GM19025 (cell line): ENCODE data around the gene SLC6A7.

ENCODE experiments used
- ATAC-seq: cut with Tn5 transposase; IDR thresholded peaks from one replicate; pipeline ENCODE4 v1.9.1; 2021; ENCODE audit warnings: mild to moderate bottlenecking, low read depth, moderate library complexity; ENCODE audit not compliant: unreplicated experiment

Gene SLC6A7

DNA sequence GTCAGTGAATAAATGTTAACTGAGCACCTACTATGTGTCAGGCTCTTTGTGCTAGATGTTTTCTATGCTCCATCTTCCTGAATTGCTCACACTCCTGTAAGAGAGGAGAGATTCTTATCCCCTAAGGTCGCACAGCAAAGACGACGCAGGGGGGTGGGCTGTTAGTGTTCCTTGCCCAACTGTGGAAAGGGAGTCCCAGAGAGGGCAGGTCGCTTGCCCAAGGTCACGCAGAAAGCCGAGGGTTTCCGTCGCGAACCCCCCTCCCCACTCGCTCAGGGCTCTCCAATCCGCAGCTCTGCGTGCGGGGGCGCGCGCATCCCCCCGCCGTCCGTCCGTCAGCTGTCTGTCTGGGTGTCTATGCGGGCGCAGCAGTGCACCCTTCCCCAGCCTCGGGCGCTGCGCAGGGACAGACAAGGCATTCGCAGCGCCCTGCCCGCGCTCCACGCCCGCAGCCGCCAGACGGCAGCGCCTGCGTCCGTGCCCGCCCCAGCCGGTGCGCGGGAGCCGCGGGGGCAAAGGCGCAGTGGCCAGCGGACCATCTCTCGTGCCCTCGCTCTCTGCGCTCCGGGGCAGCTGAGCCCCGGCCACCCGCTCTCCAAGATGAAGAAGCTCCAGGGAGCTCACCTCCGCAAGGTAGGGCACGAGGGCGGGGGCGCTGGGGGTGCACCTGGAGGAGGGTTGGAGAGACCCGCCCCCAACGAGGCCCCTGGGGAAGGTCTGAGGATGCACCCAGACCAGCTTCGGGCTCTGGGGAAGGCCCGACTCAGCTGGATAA is at the start of gene SLC6A7:
Gene SLC6A7, plus strand, starts transcription at position 335 of the 775 bp plus-strand sequence. Its CDS starts 266 bp downstream, at position 601.
- no peak for ATAC-seq

DNA sequence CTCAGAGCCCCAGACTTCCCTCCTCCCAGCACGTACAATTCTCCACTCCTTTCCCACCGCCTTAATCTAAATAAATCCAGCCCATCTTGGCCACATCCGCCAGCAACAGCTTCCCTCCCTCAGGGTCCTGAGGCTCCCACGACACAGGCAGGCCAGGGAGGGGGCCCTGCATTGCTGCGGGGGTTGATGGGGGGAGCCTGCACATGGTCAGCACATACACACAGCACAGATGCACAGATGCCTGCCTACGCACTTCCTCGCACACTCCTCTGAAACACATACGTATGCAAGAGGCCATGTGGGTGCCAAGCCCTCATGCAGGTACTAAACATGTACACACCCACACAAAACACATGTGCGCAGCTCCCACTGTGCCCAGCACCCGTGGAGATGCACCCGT is 49.0 kb upstream of the SLC6A7 start:
- ATAC-seq, result no peak

DNA sequence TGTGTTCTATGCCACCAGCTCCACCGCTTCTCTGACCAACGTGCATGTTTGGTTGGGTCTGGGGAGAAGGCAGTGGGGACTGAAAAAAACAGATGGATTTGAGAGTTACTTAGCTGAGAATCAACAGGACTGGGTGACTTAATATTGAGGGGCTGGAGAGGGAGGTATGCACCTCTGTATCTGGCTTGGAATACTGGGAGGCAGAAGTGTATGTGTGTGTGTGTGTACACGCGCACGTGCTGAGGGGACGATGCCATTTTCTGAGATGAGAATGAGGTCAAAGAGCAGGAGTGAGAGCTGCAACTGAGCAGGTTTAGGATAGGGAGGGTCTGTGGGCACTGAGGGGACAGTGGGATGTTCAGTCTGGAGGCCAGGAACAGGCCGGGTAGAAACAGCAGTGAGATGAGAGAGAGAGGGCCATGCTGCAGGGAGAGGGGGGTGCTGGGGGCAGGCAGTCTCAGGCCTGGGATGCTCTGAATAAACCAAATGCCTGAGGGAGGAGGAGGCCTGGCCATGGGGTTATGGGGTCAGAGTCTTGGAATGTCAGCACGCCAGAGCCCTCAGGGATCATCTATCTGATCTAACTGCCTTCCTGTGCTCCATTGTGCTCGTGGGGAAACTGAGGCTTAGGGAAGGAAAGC is 48.2 kb upstream of the SLC6A7 start:
- no peak for ATAC-seq

DNA sequence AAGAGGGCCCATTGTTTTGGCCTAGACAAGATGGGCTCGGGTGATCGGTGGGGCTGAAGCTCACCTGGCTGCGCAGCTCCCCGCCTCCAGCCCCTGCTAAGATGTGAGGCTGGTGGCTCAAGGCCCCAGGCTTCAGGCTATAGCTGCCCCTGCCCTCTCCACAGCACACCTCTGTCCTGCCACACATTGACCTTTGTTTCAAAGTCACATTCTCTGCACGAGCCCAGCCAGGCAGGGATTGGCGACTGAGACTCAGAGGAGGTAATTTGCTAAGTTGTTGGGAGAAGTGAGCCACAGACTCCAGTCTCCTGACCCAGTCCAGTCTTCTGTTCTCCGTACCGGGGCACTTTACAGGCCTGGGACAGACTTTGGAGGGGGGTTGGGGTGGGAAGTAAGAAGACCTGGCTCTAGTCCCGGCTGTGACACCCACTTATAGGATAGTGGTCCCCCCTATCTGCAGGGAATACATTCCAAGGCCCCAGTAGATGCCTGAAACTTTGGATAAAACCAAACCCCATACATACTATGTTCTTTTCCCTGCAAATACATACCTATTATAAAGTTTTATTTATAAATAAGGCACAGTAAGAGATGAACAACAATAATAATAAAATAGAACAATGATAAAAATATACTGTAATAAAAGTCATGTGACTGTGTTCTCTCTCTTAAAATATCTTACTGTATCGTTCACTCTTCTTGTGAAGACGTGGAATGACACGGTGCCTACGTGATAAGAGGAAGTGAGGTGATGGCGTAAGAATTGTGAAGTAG is 47.5 kb upstream of the SLC6A7 start:
- ATAC-seq, result no peak

DNA sequence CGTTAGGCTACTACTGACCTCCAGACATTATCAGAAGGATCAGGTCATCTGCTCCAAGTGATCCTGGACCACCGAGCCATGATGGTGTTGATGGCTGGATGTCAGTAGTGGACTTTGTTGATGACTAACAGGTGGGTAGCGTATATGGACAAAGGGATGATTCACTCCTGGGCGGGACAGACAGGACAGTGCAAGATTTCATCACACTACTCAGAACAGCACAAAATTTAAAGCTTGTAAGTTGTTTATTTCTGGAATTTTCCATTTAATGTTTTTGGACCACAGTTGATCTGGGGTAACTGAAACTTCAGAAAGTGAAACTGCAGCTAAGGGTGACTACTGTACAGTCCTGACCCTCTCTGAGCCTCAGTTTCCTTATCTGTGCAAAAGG is 46.9 kb upstream of the SLC6A7 start:
- no peak for ATAC-seq

DNA sequence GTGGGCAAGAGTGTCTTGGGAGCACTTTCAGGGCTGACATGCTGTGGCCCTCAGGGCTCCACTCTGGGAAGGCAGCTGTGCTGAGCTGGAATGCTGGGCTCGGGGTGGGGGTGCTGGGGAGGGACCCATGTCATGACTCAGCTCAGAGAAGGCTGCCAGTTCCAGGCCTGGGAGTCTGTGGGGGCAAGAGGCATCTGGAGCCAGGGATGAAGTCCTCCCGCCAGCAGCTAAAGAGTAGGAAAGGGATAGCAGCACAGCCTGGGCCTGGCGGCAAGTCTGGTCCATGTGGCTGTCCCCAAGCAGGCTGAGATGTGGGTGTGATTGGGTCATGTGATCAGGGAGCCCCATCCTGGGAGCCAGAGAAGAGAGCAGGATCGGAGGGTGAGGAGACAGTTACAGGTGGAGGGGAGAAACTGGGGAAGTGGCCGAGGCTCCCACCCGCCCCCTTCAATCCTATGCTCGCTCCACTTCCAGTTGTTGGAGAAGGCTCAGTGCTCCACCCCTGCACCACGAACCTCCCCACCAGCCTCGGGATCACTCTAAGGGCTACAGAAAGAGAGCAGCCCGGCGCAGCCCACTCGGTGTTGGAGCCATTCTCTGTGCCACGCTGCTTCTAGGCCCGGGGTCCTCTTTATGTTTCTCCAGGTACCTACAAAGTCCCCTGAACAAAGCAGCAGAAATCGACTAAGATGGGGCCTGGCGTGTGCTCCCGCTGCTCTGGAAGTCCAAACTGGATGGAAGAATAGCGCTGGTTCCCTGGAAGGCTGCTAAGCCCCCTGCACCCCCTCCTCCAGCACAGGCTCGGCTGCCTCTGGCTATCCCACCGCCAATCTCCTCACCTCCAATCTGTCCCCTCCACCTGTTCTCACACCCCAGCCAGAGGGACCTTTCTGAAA is 46.3 kb upstream of the SLC6A7 start:
- ATAC-seq, result no peak

DNA sequence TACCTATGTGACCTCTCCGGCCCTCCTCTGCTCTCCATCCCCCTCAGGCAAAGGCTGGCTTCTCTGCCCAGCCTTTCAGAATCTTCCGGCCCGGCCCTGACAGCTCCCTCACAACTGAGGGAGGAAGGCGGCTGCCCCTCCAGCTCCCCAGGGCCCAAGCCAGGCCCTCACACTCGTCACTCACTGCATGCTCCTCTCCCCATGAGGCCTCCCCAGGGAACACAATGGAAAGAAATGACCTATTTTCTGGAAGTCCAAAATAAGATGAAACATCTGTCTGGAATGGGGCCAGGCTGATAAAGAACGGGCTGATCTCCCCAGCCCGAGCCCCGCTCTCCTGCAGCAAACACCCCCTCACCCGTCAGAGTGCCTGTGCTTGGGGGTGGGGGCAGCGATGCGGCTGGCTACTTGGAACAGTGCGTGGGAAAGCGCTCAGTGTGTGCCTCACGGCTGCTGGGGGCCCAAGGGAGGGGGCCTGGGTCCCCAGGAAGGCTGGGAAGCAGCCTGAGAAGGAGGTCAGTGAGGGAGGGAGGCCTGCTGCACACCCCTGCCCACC is 45.5 kb upstream of the SLC6A7 start:
- no peak for ATAC-seq

DNA sequence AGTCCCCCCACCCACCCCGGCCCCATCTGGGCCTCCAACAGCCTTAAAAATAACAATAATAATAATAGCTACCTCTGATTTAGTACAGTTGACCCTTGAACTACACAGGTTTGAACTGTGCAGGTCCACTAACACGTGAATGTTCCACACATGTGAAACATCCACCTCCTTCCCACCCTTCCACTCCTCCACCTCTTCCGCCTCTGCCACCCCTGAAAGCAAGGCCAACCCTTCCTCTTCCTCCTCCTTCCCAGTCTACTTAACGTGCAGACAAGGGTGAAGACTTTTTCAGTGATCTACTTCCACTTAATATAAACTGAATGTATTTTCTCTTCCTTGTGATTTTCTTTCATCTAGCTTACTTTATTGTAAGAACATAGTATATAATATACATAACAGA is 45.0 kb upstream of the SLC6A7 start:
- no peak for ATAC-seq

DNA sequence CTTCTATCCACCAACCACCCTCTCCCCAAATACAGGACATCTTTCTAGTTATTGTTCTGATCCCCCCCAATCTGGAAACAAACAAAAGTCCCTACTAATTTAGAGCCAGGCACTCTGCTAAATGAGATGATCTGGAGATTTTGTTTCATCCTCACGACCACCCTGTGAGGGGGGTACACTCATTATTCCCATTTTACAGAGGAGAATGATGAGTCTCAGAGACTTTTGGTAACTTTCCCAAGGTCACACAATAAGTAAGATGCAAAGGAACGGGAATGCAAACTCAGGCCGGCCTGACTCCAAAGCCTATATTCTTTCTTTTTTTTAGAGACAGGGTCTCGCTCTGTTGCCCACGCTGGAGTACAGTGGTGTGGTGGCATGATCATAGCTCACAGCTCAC is 43.6 kb upstream of the SLC6A7 start:
- ATAC-seq, result no peak

DNA sequence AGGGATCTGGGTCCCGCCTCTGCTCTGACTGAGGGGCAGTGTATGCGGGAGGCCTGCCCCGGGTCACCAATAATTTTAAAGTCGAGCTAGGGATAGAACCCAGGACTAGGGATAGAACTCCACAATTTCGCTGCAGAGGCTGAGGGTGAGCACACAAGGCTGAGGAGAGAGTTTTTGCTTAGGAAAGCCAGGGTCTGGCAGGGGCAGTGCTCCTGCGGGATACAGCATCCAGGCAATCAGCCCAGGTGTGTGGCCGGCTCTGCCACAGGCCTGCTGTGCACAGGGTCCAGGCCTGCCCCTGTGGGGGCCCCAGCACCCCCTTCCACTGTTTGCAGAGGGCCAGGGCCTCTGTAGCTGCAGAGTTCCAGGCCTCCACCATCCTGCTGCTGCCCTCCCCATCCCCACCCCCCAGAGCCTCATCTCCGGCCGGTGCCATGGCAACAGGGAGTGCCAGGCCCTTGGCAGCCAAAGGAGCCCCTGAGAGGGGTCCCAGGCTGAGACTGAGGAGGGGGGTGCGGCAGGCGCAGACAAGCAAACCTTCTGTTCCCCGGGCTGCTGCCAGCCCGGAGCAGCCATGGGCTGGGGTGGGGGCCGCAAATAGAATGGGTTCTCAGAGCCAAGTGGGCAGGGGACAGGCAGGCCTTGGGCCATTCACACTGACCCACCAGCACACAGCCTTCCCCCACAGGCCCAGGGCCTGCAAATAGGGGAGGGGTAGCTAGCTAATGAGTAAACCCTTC is 42.8 kb upstream of the SLC6A7 start:
- ATAC-seq, result no peak

DNA sequence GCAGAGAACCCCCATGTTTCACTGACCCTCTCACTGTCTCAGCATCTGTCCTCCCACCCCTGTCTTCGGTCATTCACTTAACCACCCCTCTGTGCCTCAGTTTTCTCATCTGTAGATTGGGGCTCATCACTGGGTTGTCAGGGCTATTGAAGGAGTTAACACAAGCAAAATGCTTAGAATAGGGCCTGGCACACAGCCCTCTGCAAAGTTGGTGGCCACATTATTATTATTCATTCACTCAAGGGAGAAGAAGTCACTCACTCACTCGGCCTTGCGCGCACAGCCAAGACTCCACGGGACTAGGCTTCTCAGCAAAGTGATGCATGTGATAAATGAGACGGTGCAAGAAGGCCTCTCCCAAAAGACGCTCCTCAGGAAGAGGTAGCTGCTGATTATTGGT is 42.2 kb upstream of the SLC6A7 start:
- no peak for ATAC-seq

DNA sequence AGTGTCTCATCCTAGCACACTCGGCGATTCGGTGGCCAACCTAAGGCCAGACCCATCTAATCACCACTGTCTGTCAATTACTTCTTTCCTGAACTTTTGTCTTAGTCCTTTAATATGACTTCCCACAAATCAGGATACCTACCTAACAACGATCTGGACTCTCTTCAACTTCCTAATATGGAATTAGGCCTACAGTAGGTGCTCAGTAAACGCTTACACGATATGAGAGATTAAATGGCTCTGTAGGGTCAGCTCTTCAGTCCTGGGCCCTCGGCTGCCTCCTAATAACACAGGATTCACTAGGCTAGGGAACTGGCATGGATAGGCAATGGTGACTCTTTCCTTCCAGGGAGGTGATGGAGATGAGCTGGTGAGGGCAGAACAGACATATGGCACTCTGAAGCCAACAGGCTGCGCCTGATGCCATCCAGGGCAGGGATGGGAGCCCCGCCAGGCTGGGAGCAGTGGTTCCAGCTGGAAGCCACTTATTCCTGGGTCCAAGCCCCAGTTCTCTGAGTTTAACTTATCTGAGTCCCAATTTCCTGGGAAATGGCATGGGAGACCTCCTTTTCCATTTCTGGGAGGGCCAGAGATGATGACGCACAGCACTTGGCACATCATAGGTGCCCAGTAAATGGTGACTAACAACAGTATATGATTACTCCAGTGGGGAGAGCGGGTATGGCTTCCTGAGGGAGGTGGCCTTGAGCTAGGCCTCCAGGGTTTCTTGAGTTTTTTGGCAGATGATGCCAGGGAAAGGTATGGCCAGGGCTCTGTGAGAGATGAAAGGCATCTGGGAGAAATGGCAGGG is 41.5 kb upstream of the SLC6A7 start:
- no peak for ATAC-seq

DNA sequence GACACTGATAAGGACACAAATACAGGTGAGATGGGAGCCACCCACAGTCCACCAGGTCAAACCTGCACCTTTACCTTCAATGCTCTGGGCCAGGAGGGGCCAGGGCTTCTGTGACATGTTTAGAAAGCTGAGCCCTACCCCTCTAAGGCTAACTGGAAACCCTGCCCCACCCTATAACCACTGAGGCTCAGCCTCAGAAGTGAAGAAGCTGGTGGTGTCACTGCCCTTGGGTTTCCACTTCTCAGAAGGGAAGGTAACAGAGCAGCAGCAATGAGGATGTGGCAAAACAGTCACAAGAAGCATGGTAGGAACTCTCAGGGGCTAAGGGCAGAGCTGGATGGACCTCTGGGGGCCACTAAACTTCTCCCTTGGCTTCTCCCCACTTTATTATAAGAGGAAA is 40.2 kb upstream of the SLC6A7 start:
- no peak for ATAC-seq

DNA sequence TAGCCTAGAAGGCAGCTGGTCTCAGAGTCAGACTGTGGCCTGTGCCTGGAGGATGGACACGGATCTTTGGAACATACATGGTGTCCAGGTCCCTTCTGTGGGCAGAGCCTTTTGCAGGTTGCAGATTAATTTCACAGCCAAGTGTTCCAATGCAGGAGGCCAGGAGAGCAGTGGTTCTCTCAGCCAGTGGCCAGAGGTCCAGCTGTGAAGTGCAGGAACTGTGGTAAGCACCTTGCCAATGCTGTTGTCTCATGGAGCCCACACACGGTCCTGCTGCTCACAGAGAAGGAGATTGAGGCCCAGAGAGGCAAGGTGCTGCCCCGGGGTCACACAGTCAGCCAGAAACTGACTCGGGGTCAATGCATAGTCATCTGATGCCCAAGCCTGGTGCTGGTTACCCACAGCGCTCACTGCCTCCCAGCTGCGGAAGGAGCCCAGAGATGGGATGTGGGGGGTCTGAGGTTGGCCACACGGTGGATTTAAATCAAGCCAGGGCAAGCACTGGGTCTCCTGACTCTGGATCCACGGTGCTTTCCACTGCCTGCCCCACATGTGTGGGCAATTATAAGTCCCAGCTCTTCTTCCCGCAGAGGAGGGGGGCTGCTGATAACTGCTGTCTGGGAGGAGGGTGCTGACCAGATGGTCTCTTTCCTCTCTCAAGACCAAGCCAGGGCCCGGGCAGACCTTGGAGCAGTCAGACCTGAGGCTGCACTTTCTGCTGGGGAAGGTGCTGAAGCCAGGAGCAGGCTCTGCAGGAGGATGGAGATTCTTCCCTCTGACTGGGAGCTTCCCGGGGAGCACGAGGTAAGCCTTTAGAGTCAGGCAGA is 37.0 kb upstream of the SLC6A7 start:
- no peak for ATAC-seq

DNA sequence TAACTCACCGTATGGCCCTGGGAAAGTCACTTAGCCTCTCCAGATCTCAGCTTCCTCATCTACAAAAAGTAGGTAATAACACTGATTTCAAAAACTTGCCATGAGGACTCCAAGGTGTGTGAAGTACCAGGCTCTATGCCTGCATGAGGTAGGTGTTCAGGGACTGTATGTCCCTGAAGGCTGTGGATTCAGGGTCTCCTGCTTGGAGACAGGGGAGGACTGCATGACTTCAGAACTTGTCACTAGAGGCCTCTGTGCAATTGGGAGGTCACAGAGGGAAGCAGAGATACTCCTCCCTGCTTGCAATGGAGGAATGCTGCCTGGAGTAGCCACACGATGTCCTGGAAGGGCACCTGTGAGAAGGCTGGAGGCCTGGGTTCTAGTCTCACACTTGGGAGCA is 36.4 kb upstream of the SLC6A7 start:
- no peak for ATAC-seq

DNA sequence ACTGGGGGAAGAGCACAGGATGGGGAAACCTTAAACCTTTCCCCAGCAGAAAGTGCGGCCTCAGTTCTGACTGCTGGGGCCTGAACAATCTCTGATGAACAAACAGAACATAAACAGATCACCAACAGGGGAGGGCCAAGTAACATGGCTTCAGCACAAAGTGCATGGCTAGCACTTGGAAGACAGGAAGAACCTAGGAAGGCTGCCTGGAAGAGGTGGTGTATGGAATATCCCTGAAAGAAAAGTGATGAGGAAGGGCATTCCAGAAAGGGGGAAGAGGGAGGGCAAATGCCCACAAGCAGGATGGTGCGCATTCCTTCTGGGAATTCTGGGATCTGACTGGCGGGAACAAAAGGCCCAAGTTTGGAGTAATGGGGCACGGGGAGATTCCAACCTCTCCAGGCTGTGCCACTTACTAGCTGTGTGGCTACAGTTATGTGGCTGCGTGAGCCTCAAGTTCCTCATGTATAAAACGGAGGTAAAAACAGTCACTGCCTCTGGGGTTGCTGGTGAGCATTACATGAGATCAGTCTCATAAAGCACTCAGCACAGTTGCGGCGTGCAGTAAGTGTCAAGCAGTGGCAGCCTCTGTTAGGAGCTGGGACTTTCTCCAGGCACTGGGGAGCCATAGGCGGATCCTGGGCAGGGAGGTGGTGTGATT is 35.8 kb upstream of the SLC6A7 start:
- ATAC-seq, result no peak

DNA sequence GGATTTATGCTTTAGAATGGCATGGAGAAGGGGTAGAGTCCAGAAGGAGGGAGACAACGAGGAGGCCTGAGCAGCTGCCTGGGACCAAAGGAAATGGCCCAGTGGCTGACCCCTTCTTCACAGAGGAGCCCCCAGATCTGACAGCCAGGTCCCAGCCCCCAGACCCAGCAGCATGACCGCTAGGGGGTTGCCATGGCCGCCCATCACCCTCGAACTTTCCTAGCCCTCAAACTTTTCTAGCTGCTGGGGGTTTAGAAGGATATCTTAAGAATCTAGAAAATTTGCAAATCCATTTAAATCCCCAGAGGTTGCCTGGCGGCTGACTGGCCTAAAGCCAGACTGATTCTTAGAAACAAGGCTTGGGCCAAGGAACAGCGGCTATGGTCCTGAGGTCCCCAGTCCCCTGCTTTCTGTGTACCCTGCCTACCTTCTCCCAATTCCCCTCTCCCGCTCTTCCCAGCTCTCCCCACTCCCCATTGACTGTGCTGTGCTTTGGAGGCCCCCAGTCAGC is 35.2 kb upstream of the SLC6A7 start:
- no peak for ATAC-seq
